ENCODE data around the gene ZSCAN30.

ZSCAN30 gene

GRCh38 chr18:35290094-35290735 is at the start of gene ZSCAN30:
TSS of gene ZSCAN30 (minus strand) at chr18:35290229. CDS start at chr18:35264352, 25,877 bp downstream.
- DNase-seq, result peak; percentile 84

- DNase-seq, result no peak
These were observed 47.3 kb upstream of the ZSCAN30 start for GRCh38 chr18:35337286-35337685.

GRCh38 chr18:35335866-35336265 is 45.8 kb upstream of the ZSCAN30 start:
- no peak for DNase-seq

- no peak for DNase-seq
These were observed 44.8 kb upstream of the ZSCAN30 start for GRCh38 chr18:35334821-35335220.

GRCh38 chr18:35334212-35334611 is 44.2 kb upstream of the ZSCAN30 start:
- no peak for DNase-seq

GRCh38 chr18:35331367-35332087 is 41.5 kb upstream of the ZSCAN30 start:
- no peak for DNase-seq

GRCh38 chr18:35328868-35329267 is 38.8 kb upstream of the ZSCAN30 start:
- no peak for DNase-seq

GRCh38 chr18:35326695-35327387 is 36.8 kb upstream of the ZSCAN30 start:
- DNase-seq, result no peak

- no peak for DNase-seq
These were observed 35.1 kb upstream of the ZSCAN30 start for GRCh38 chr18:35324926-35325655.

GRCh38 chr18:35322486-35323458 is 32.7 kb upstream of the ZSCAN30 start:
- DNase-seq, result no peak

GRCh38 chr18:35311496-35311895 is 21.5 kb upstream of the ZSCAN30 start:
- DNase-seq, result no peak

GRCh38 chr18:35306588-35307250 is 16.7 kb upstream of the ZSCAN30 start:
- no peak for DNase-seq

- peak; percentile 30 for DNase-seq
These were observed 13.6 kb upstream of the ZSCAN30 start for GRCh38 chr18:35303610-35304009.

GRCh38 chr18:35296060-35296459 is 6.0 kb upstream of the ZSCAN30 start:
- DNase-seq, result no peak

GRCh38 chr18:35291166-35291565 is 1.1 kb upstream of the ZSCAN30 start:
- DNase-seq, result no peak

- DNase-seq, result no peak
These were observed 319 bp downstream of the ZSCAN30 start for GRCh38 chr18:35289727-35290093.

GRCh38 chr18:35289293-35289692 is 736 bp downstream of the ZSCAN30 start:
- peak; percentile 7 for DNase-seq

GRCh38 chr18:35284841-35285240 is 5.2 kb downstream of the ZSCAN30 start:
- DNase-seq, result no peak

GRCh38 chr18:35283923-35284794 is 5.9 kb downstream of the ZSCAN30 start:
- no peak for DNase-seq

- no peak for DNase-seq
These were observed 7.7 kb downstream of the ZSCAN30 start for GRCh38 chr18:35282353-35282752.
